ENCODE results near the gene CXCL12. TPM values are rescaled to one million over a fixed set of nuclear protein-coding genes. Genes with fewer than 3 reads are reported as not detected.

Gene CXCL12
- total RNA-seq, 1 donor from 2014 or later: not detected

DNA sequence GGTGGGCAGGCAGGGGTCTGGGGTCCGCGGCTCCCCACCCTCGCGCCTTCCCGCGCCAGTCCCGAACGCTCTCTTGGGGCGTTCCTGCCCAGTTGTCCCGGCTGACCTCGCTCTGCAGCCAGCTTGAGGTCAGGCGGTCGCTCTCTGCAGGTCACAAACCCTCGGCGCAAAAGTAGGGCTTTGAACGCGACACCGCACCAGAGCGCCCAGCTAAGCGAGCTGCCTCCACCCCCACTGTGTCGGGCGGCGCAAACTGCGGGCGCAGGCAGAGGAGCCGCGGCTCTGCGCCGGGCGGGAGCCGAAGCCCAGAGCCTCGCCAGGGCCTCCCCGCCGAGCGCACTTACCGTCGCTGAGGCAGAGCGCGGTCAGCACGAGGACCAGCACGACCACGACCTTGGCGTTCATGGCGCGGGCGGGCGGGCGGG, 284 bp downstream of the CXCL12 start:
- ChIA-PET POLR2A (no interaction called here), CTCF (no interaction called here)
- Mint-ChIP-seq H3K9me3 (no peaks in the 10 kb centered on the region), H3K27ac (no peak overlapping the region), H3K27me3 (peaks cover 30% of the 10 kb centered on the region), H3K4me3 (no peak overlapping the region), H3K4me1 (peaks cover 7% of the 10 kb centered on the region), H3K36me3 (ENCODE audit: low read depth) (no peaks in the 10 kb centered on the region)
- ATAC-seq (ENCODE audit: low read depth): no peak
- DNase-seq: no peak
- TF ChIP-seq, protein P1, sequence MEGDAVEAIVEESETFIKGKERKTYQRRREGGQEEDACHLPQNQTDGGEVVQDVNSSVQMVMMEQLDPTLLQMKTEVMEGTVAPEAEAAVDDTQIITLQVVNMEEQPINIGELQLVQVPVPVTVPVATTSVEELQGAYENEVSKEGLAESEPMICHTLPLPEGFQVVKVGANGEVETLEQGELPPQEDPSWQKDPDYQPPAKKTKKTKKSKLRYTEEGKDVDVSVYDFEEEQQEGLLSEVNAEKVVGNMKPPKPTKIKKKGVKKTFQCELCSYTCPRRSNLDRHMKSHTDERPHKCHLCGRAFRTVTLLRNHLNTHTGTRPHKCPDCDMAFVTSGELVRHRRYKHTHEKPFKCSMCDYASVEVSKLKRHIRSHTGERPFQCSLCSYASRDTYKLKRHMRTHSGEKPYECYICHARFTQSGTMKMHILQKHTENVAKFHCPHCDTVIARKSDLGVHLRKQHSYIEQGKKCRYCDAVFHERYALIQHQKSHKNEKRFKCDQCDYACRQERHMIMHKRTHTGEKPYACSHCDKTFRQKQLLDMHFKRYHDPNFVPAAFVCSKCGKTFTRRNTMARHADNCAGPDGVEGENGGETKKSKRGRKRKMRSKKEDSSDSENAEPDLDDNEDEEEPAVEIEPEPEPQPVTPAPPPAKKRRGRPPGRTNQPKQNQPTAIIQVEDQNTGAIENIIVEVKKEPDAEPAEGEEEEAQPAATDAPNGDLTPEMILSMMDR (IDR thresholded peaks at IDR 0.05): no peak
- intact Hi-C loops (cut with micrococcal nuclease): loop anchor here (5.0 kb wide), 1 partner anchor 473 kb away; no protein-coding TSS in a partner anchor

DNA sequence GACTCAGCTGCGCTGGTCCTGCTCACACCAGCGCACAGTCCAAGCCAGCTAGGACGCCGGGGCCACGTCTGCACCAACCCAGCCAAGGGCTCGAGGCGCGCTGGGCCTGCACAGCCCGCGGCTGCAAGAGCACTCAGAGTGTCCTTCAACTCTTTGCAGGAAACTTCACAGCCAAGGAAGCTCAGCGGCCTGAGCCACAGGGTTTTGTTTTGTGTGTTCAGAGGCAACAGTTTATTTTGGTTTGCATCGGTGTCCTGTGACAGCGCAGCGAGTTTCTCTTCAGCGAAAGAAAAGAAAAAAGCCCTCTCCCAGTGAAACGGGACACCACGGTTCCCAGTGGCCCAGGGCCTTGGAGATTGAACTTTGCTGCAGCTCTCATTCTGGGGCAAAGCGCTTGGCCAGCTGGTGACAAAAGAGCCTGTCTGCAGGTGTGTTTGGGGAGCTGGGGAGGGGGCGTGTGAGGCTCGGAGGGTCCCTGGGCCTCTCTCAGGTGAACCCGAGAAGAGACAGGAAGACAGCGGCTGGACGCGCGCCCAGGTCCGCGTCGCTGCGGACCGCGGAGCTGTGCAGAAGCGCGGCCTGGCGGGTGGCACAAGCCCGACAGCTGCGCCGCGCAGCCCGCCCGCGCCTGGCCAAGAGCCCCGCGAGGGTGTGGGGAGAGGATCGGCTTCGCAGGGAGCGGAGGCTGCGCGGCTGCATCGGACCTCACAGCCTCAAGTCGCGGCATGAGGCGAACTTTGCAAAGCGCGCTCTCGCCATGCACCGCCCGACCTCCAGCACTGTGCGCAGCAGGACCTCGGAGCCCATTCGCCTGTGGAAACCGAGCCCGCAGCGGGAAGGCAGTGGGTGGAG, 922 bp downstream of the CXCL12 start:
- CTCF ChIA-PET: no interaction called here
- Mint-ChIP-seq H3K4me3 (no peak overlapping the region), H3K27me3 (peaks cover 32% of the 10 kb centered on the region), H3K9me3 (no peaks in the 10 kb centered on the region), H3K36me3 (ENCODE audit: low read depth) (no peaks in the 10 kb centered on the region), H3K4me1 (peaks cover 7% of the 10 kb centered on the region), H3K27ac (no peak overlapping the region)
- ATAC-seq (ENCODE audit: low read depth): no peak
- TF ChIP-seq, protein P1 (IDR thresholded peaks at IDR 0.05): no peak
- POLR2A ChIA-PET: no interaction called here
- DNase-seq: no peak
- intact Hi-C loops (cut with micrococcal nuclease): no loop called here

DNA sequence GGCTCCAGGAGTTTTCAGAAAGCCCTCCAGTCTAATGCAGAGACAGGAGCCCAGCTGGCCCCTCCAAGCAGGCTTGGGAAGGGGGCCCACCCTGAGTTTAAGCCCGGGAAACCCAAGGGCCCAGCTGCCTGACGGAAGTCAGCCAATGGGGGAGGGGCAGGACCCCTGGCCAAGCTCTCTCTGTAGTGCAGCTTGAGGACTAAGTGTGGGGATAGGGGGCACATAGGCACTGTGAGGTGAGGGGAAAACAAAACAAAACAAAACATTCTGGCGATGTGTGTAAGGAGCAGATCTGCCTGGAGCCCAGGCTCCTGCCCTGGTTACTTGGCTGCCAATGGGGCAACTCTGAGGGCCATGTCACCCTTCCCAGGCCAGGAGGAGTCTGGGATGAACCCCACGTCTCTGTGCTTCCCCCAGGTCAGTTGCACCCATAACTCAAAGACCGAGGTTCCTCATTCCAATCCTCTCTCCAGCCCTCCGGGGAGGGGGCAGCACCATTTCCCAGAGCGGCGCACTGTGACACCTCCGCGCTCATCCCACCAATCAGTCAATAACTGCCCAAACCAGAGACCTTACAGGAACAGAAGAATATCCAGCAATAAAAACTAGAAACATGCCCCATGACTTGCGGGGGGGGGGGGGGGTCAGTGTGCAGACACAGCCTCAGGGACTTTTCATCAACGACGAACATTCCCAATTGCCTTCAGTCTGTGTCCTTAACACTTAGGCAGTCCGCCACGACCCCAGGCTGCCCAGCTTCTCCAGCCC, 1.7 kb downstream of the CXCL12 start:
- DNase-seq (no peak), ATAC-seq (ENCODE audit: low read depth) (no peak)
- no peaks in the 10 kb centered on the region for H3K9me3 Mint-ChIP-seq
- H3K27ac Mint-ChIP-seq: no peak overlapping the region
- H3K4me3 Mint-ChIP-seq: no peak overlapping the region
- TF ChIP-seq, protein P1 (IDR thresholded peaks at IDR 0.05): no peak
- intact Hi-C loops (cut with micrococcal nuclease): no loop called here
- peaks cover 28% of the 10 kb centered on the region for H3K27me3 Mint-ChIP-seq
- CTCF ChIA-PET: no interaction called here
- POLR2A ChIA-PET: no interaction called here
- no peaks in the 10 kb centered on the region for H3K36me3 Mint-ChIP-seq (ENCODE audit: low read depth)
- H3K4me1 Mint-ChIP-seq: peaks cover 7% of the 10 kb centered on the region

DNA sequence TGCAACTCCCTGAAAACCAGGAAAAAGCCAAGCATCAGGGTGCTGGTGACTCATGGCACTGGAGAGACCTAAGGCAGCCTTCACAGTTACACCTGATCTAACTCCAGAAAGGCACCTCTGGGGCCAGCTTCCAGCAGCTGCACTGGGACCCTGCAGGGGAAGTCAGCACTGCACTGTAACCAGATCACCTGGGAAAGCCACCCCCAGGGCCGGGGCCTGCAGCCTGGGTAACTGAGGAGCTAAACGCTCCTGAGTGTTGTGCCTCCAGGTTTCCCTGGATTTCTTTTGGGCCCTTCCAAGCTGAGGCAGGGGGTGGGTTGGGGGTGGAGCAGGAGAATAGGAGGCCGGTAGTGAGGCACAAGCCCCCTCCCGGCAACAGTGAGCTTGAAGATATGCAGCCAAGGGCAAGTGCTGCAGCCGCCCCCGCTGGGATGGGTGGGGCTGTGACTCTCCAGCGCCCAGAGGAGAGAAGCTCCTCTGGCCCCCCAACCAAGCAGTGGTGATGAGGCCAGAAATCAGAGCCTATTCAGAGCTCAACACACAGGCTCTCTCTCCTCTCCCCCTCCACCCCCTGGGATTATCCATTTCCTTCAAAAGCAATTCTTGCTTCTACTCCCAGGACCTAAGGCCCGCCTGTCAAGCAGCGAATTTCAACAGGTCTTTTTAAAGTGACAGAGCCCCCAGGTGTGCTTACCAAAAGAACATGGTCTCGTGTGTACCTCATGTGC, 2.6 kb downstream of the CXCL12 start:
- no peaks in the 10 kb centered on the region for H3K9me3 Mint-ChIP-seq
- intact Hi-C loops (cut with micrococcal nuclease): no loop called here
- peaks cover 23% of the 10 kb centered on the region for H3K27me3 Mint-ChIP-seq
- TF ChIP-seq, protein P1 (IDR thresholded peaks at IDR 0.05): no peak
- ATAC-seq (ENCODE audit: low read depth) (no peak), DNase-seq (no peak)
- peaks cover 7% of the 10 kb centered on the region for H3K4me1 Mint-ChIP-seq
- no peak overlapping the region for H3K27ac Mint-ChIP-seq
- ChIA-PET POLR2A (no interaction called here), CTCF (no interaction called here)
- no peak overlapping the region for H3K4me3 Mint-ChIP-seq
- H3K36me3 Mint-ChIP-seq (ENCODE audit: low read depth): no peaks in the 10 kb centered on the region
